ENCODE results near the gene NRF1.

Gene NRF1

DNA sequence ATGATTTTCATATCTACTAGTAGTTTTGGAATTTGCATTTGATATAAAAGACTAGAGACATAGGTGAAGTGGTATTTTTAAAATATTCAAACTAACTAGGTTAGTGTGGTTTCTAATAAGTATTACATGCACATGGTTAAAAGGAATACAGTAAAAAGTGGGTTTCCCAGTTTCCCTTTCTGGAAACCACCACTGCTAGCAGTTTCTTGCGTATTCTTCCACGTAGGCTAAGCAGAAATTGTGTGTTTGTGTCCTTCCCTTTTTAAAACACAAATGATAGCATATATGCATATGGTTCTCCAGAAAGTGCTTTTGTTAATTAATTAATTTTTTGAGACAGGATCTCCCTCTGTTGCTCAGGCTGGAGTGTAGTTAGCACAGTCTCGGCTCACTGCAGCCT lies 15.4 kb downstream of the NRF1 start:
- no peak for TF ChIP-seq RAD21 (IDR thresholded peaks at IDR 0.05; ENCODE audit: low read depth)
- no peak for TF ChIP-seq TAF1 (IDR thresholded peaks at IDR 0.05; ENCODE audit: low read depth)
- no peak for TF ChIP-seq CREB1 (IDR thresholded peaks at IDR 0.05; ENCODE audit: low read depth)
- no peak for TF ChIP-seq NFIC (IDR thresholded peaks at IDR 0.05)
- TF ChIP-seq, protein P1, sequence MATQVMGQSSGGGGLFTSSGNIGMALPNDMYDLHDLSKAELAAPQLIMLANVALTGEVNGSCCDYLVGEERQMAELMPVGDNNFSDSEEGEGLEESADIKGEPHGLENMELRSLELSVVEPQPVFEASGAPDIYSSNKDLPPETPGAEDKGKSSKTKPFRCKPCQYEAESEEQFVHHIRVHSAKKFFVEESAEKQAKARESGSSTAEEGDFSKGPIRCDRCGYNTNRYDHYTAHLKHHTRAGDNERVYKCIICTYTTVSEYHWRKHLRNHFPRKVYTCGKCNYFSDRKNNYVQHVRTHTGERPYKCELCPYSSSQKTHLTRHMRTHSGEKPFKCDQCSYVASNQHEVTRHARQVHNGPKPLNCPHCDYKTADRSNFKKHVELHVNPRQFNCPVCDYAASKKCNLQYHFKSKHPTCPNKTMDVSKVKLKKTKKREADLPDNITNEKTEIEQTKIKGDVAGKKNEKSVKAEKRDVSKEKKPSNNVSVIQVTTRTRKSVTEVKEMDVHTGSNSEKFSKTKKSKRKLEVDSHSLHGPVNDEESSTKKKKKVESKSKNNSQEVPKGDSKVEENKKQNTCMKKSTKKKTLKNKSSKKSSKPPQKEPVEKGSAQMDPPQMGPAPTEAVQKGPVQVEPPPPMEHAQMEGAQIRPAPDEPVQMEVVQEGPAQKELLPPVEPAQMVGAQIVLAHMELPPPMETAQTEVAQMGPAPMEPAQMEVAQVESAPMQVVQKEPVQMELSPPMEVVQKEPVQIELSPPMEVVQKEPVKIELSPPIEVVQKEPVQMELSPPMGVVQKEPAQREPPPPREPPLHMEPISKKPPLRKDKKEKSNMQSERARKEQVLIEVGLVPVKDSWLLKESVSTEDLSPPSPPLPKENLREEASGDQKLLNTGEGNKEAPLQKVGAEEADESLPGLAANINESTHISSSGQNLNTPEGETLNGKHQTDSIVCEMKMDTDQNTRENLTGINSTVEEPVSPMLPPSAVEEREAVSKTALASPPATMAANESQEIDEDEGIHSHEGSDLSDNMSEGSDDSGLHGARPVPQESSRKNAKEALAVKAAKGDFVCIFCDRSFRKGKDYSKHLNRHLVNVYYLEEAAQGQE (IDR thresholded peaks at IDR 0.05; ENCODE audit: low read depth) = no peak
- no peak for TF ChIP-seq CEBPB (IDR thresholded peaks at IDR 0.05)
- TF ChIP-seq, protein P2, sequence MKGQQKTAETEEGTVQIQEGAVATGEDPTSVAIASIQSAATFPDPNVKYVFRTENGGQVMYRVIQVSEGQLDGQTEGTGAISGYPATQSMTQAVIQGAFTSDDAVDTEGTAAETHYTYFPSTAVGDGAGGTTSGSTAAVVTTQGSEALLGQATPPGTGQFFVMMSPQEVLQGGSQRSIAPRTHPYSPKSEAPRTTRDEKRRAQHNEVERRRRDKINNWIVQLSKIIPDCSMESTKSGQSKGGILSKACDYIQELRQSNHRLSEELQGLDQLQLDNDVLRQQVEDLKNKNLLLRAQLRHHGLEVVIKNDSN (IDR thresholded peaks at IDR 0.05) = no peak
- no peak for TF ChIP-seq ZBTB7A (IDR thresholded peaks at IDR 0.05; ENCODE audit: low read depth)
- TF ChIP-seq TCF12 (IDR thresholded peaks at IDR 0.05; ENCODE audit: low read depth) = no peak
- no peak for TF ChIP-seq TEAD4 (IDR thresholded peaks at IDR 0.05)
- TF ChIP-seq YY1 (IDR thresholded peaks at IDR 0.05; ENCODE audit: low read depth) = no peak
- TF ChIP-seq EP300 (IDR thresholded peaks at IDR 0.05; ENCODE audit: borderline replicate concordance) = no peak
- no peak for TF ChIP-seq EGR1 (IDR thresholded peaks at IDR 0.05)
- no peak for TF ChIP-seq FOXM1 (IDR thresholded peaks at IDR 0.05; ENCODE audit: borderline replicate concordance, low read depth)
- TF ChIP-seq, protein P3, sequence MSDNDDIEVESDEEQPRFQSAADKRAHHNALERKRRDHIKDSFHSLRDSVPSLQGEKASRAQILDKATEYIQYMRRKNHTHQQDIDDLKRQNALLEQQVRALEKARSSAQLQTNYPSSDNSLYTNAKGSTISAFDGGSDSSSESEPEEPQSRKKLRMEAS (IDR thresholded peaks at IDR 0.05) = no peak

DNA sequence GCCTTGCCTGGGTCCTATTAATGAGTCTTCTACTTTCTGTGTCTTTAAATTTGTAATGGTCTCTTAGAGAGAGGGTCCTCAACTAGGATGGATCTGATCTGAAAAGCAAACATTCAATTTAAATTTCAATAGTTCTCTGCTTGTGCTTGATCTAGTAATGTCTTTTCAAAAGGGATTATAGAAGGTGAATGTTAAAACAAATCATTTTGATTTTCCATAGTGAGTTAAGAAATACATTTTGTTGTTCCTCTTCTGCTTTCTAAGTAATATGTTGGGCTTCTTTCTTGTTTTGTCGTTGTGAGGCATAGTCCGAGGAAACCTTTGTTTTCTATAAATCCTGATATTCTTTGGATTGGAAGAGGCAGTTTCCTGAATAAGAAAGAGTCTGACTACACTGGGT lies 18.8 kb downstream of the NRF1 start:
- no peak for TF ChIP-seq CREB1 (IDR thresholded peaks at IDR 0.05; ENCODE audit: low read depth)
- TF ChIP-seq TCF12 (IDR thresholded peaks at IDR 0.05; ENCODE audit: low read depth) = no peak
- TF ChIP-seq RAD21 (IDR thresholded peaks at IDR 0.05; ENCODE audit: low read depth) = no peak

DNA sequence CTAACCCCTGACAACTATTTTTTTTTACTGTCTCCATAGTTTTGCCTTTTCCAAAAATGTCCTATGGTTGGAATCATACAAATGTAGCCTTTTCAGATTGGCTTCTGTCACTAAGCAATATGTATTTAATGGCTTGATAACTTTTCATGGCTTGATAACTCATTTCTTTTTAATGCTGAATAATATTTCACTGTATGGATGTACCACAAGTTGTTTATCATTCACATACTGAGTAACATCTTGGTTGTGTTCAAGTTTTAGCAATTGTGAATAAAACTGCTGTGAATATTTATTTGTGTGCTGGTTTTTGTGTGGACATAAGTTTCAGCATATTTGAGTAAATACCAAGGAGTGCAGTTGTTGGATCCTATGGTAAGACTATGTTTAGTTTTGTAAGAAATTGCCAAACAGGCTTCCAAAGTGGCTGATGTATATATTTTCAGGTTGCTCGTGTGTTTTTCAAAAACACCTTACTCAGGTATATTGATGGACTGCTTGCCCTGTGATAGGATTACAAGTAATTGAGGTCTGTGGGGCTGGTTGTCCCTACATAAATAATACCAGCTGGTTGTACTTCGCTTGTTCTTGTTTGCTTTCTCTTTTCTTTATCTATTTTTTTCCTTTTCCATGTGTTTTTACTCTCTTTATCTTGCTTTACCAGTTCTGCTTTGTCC lies 23.0 kb downstream of the NRF1 start:
- TF ChIP-seq, protein P2 (IDR thresholded peaks at IDR 0.05) = no peak
- TF ChIP-seq ZBTB7A (IDR thresholded peaks at IDR 0.05; ENCODE audit: low read depth) (no peak), RAD21 (IDR thresholded peaks at IDR 0.05; ENCODE audit: low read depth) (no peak), TAF1 (IDR thresholded peaks at IDR 0.05; ENCODE audit: low read depth) (no peak), NFIC (IDR thresholded peaks at IDR 0.05) (no peak), YY1 (IDR thresholded peaks at IDR 0.05; ENCODE audit: low read depth) (no peak), CEBPB (IDR thresholded peaks at IDR 0.05) (no peak), TCF12 (IDR thresholded peaks at IDR 0.05; ENCODE audit: low read depth) (no peak), CREB1 (IDR thresholded peaks at IDR 0.05; ENCODE audit: low read depth) (no peak)
- TF ChIP-seq, protein P3 (IDR thresholded peaks at IDR 0.05) = no peak
- TF ChIP-seq, protein P1 (IDR thresholded peaks at IDR 0.05; ENCODE audit: low read depth) = no peak

DNA sequence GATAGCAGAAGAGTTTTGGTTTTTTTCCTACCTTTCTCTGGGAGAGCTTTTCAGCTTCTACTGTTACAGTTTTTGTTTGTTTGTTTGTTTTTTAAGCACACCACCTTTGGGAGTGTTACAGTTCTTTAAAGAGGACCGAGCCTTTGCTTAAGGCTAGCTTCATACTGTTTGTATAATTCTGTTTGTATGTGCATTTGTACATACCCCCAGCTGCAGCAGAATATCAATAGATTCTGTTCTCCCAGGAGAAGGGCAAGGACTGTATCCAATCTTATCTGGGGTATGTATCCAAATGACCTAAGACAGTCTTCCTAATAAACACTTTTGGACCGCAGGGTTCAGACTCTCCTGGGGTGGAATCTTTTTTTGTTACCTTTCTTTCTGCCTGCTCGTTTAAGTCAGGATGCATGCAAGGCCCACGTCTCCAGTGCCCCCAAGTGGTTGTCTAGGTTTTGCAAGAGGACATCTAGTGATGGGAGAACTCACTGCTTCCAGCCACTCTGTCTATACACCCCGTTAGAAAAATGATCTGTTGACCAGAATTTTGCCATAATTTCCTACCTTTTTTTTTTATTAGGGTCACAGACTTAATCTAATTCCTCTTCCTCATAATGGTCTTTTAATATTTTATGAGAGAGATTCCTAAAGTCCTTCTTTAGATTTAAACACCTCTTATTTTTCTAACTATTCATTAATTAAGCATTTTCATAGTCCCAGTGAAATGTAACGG lies 23.9 kb downstream of the NRF1 start:
- TF ChIP-seq TAF1 (IDR thresholded peaks at IDR 0.05; ENCODE audit: low read depth) = no peak
- TF ChIP-seq CEBPB (IDR thresholded peaks at IDR 0.05) = no peak
- TF ChIP-seq RAD21 (IDR thresholded peaks at IDR 0.05; ENCODE audit: low read depth) = peak; percentile 71

DNA sequence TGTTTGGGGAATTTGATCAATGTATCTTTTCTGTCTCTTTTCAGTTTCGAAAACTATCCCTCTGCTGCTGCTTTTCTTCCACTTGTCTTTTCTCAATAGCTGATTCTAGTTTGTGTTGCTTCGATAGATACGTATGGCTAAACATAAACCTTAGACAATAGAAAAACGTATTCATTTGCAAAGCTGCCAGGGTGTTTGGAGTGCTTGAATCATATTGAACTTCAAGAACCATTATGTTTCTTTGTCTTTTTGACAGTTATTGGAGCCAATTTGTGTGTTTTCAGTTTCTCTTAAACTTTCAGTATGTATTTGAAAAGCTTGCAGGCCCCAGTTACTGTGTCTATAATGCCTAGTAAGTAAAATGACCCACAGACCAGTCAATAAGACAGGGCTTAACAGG lies 25.1 kb downstream of the NRF1 start:
- TF ChIP-seq, protein P1 (IDR thresholded peaks at IDR 0.05; ENCODE audit: low read depth) = no peak
- TF ChIP-seq, protein P2 (IDR thresholded peaks at IDR 0.05) = no peak
- no peak for TF ChIP-seq EGR1 (IDR thresholded peaks at IDR 0.05)
- no peak for TF ChIP-seq NFIC (IDR thresholded peaks at IDR 0.05)
- TF ChIP-seq ZBTB7A (IDR thresholded peaks at IDR 0.05; ENCODE audit: low read depth) = no peak
- TF ChIP-seq FOXM1 (IDR thresholded peaks at IDR 0.05; ENCODE audit: borderline replicate concordance, low read depth) = no peak
- TF ChIP-seq EP300 (IDR thresholded peaks at IDR 0.05; ENCODE audit: borderline replicate concordance) = no peak
- no peak for TF ChIP-seq TEAD4 (IDR thresholded peaks at IDR 0.05)
- TF ChIP-seq TCF12 (IDR thresholded peaks at IDR 0.05; ENCODE audit: low read depth) = no peak
- no peak for TF ChIP-seq CREB1 (IDR thresholded peaks at IDR 0.05; ENCODE audit: low read depth)
- TF ChIP-seq YY1 (IDR thresholded peaks at IDR 0.05; ENCODE audit: low read depth) = no peak
- no peak for TF ChIP-seq RAD21 (IDR thresholded peaks at IDR 0.05; ENCODE audit: low read depth)
- TF ChIP-seq, protein P3 (IDR thresholded peaks at IDR 0.05) = no peak
- TF ChIP-seq TAF1 (IDR thresholded peaks at IDR 0.05; ENCODE audit: low read depth) = no peak

Data from Ishikawa (cell line).